ENCODE measurements around the gene SLC25A21. TPM values are rescaled to one million over a fixed set of nuclear protein-coding genes. Genes with fewer than 3 reads are reported as not detected.

SLC25A21 gene
- total and polyA plus RNA-seq, 2 of the 13 experiments (the other 11 are each of a cell fraction or from before 2014, with no cell fraction given) = 1.9 to 2.9 TPM

GRCh38 chr14:36935976-36936678 lies 236.3 kb downstream of the SLC25A21 start (continued):
- TF ChIP-seq E2F5 (CRISPR knock-in tag; conservative IDR thresholded peaks at IDR 0.05) = no peak
- TF ChIP-seq ZNF18 (CRISPR knock-in tag; IDR thresholded peaks at IDR 0.05; ENCODE audit: insufficient replicate concordance) = no peak
- TF ChIP-seq ZNF496 (CRISPR knock-in tag; IDR thresholded peaks at IDR 0.05; ENCODE audit: insufficient replicate concordance) = no peak
- no peak for TF ChIP-seq ZNF703 (CRISPR knock-in tag; IDR thresholded peaks at IDR 0.05; ENCODE audit: borderline replicate concordance)
- TF ChIP-seq ZNF224 (CRISPR knock-in tag; IDR thresholded peaks at IDR 0.05) = no peak
- no peak for TF ChIP-seq MTA3 (CRISPR knock-in tag; IDR thresholded peaks at IDR 0.05)
- TF ChIP-seq KMT2A (CRISPR knock-in tag; IDR thresholded peaks at IDR 0.05) = no peak
- TF ChIP-seq ZNF329 (CRISPR knock-in tag; IDR thresholded peaks at IDR 0.05; ENCODE audit: low read depth) = no peak
- TF ChIP-seq XBP1 (CRISPR knock-in tag; IDR thresholded peaks at IDR 0.05) = no peak
- TF ChIP-seq ZXDC (CRISPR knock-in tag; IDR thresholded peaks at IDR 0.05) = no peak
